PC-3 (cell line): Measurements from ENCODE around the gene DHRS3.

Experiments used
- EZH2phosphoT487 ChIP-seq: fragments of 300-600 bp; sonication (generic); IDR thresholded peaks from 2 replicates; pipeline ENCODE4 v1.6.1; 2018; ENCODE audit warnings: mild to moderate bottlenecking, antibody characterized with exemption, low read length, borderline replicate concordance
- TF ChIP-seq, protein P1 (sequence below): fragments of 300-600 bp; sonication (generic); conservative IDR thresholded peaks from 2 replicates; pipeline ENCODE4 v1.5.1; 2017; ENCODE audit warnings: antibody characterized with exemption, low read depth, mild to moderate bottlenecking, low read length

DNA sequence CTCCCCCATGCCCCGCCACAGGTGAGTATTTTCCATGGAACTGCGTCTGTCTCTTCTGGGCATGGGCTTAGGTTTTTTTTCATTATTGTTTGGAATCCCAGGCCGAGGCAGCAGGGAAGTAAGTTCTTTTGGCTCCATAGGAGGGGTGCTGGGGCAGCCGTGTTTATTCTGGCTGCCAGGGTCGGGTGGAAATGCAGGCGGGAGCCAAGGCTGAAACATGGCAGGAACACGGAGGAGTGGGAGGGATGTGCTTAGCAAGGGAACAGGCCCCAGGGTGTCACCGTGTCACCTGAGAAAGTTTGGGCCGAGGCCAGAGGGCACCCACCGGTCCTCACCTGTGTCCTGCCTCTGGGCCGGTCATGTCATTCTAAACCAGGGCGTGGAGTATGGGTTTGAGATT, 4.5 kb upstream of the DHRS3 start:
- TF ChIP-seq, protein P1, sequence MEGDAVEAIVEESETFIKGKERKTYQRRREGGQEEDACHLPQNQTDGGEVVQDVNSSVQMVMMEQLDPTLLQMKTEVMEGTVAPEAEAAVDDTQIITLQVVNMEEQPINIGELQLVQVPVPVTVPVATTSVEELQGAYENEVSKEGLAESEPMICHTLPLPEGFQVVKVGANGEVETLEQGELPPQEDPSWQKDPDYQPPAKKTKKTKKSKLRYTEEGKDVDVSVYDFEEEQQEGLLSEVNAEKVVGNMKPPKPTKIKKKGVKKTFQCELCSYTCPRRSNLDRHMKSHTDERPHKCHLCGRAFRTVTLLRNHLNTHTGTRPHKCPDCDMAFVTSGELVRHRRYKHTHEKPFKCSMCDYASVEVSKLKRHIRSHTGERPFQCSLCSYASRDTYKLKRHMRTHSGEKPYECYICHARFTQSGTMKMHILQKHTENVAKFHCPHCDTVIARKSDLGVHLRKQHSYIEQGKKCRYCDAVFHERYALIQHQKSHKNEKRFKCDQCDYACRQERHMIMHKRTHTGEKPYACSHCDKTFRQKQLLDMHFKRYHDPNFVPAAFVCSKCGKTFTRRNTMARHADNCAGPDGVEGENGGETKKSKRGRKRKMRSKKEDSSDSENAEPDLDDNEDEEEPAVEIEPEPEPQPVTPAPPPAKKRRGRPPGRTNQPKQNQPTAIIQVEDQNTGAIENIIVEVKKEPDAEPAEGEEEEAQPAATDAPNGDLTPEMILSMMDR = no peak
- no peak for TF ChIP-seq EZH2phosphoT487
